ENCODE measurements around the gene RPL36. TPM values are rescaled to one million over a fixed set of nuclear protein-coding genes. Genes with fewer than 3 reads are reported as not detected.

Gene RPL36
- polyA plus RNA-seq, 1 of the 3 experiments (the other 2 are of a cell fraction) = 1,383 TPM

DNA sequence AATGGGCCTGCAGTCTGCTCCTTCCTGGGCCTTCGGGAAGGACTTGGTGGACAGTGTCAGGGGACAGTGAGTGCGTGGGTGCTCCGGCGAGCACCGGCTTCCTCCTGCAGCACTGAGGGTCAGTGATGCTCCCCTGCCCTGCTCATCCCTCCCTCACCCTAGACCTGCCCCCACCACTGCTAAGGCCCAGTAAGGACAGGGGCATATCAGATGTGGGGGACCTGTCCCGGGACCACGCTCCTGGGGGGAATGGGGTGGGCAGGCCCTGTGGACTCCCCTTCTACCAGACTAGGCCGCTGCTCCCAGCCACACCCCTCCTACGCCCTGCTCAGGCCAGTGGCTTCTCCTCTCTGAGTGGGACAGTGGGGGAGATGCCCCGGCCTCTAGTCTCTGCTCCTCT lies 13.0 kb upstream of the RPL36 start:
- no peak overlapping the region for H3K4me3 ChIP-seq (ENCODE audit: low read depth in 2 of 2, low read length in 1 of 2)
- H3K9me3 ChIP-seq = no peaks in the 10 kb centered on the region
- POLR2A ChIA-PET = no interaction called here
- H3K4me2 ChIP-seq = no peak overlapping the region
- H3K79me2 ChIP-seq (ENCODE audit: insufficient read depth) = peaks cover 17% of the 10 kb centered on the region
- H3K36me3 ChIP-seq (replicated peaks in 1 of 2; ENCODE audit: control insufficient read depth in 1 of 2, insufficient read depth in 2 of 2, low read length in 1 of 2) = no peaks in the 10 kb centered on the region
- H2AFZ ChIP-seq (ENCODE audit: low read depth) = no peak overlapping the region
- CTCF ChIA-PET = interaction anchor here (2.2 to 2.4 kb wide), 2 partner anchors 10 to 12 kb away, joined by 6 to 9 read pairs; partner anchors contain the start of gene RPL36
- H3F3A ChIP-seq (replicated peaks; ENCODE audit: insufficient read depth) = no peaks in the 10 kb centered on the region
- H3K9me2 ChIP-seq = no peaks in the 10 kb centered on the region
- no peak overlapping the region for H3K9ac ChIP-seq
- TF ChIP-seq, protein P1, sequence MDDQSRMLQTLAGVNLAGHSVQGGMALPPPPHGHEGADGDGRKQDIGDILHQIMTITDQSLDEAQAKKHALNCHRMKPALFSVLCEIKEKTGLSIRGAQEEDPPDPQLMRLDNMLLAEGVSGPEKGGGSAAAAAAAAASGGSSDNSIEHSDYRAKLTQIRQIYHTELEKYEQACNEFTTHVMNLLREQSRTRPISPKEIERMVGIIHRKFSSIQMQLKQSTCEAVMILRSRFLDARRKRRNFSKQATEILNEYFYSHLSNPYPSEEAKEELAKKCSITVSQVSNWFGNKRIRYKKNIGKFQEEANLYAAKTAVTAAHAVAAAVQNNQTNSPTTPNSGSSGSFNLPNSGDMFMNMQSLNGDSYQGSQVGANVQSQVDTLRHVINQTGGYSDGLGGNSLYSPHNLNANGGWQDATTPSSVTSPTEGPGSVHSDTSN (IDR thresholded peaks at IDR 0.05) = no peak
- TF ChIP-seq FOXM1 (IDR thresholded peaks at IDR 0.05; ENCODE audit: low read depth) (no peak), CHD2 (IDR thresholded peaks at IDR 0.05; ENCODE audit: low read length, partially characterized antibody) (no peak), RCOR1 (IDR thresholded peaks at IDR 0.05; ENCODE audit: low read length) (no peak), TEAD4 (IDR thresholded peaks at IDR 0.05; ENCODE audit: borderline replicate concordance, insufficient read depth) (no peak), SIN3A (IDR thresholded peaks at IDR 0.05; ENCODE audit: borderline replicate concordance, low read depth, low read length) (no peak), TCF12 (IDR thresholded peaks at IDR 0.05) (no peak), JUND (IDR thresholded peaks at IDR 0.05) (no peak)
- TF ChIP-seq, protein P2, sequence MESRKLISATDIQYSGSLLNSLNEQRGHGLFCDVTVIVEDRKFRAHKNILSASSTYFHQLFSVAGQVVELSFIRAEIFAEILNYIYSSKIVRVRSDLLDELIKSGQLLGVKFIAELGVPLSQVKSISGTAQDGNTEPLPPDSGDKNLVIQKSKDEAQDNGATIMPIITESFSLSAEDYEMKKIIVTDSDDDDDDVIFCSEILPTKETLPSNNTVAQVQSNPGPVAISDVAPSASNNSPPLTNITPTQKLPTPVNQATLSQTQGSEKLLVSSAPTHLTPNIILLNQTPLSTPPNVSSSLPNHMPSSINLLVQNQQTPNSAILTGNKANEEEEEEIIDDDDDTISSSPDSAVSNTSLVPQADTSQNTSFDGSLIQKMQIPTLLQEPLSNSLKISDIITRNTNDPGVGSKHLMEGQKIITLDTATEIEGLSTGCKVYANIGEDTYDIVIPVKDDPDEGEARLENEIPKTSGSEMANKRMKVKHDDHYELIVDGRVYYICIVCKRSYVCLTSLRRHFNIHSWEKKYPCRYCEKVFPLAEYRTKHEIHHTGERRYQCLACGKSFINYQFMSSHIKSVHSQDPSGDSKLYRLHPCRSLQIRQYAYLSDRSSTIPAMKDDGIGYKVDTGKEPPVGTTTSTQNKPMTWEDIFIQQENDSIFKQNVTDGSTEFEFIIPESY (IDR thresholded peaks at IDR 0.05; ENCODE audit: borderline replicate concordance, low read depth) = no peak
- TF ChIP-seq, protein P3, sequence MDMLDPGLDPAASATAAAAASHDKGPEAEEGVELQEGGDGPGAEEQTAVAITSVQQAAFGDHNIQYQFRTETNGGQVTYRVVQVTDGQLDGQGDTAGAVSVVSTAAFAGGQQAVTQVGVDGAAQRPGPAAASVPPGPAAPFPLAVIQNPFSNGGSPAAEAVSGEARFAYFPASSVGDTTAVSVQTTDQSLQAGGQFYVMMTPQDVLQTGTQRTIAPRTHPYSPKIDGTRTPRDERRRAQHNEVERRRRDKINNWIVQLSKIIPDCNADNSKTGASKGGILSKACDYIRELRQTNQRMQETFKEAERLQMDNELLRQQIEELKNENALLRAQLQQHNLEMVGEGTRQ (IDR thresholded peaks at IDR 0.05; ENCODE audit: borderline replicate concordance, low read depth, low read length) = no peak
- peaks cover 4 to 17% of the 10 kb centered on the region in 2 experiments; a peak in 1 of 4 replicates for H3K4me1 ChIP-seq (ENCODE audit: control insufficient read depth in 1 of 2, insufficient read depth in 2 of 2, low read depth in 1 of 2, low read length in 1 of 2)
- H4K20me1 ChIP-seq (ENCODE audit: insufficient read depth) = no peaks in the 10 kb centered on the region
- DNase-seq = no peak
- WGBS (ENCODE audit: low lambda C conversion rate) = 88% methylated on average over 4 of the region's 10 CpGs
- H3K27me3 ChIP-seq (ENCODE audit: insufficient read depth) = no peaks in the 10 kb centered on the region
- H3K27ac ChIP-seq (ENCODE audit: low read depth in 2 of 2, low read length in 1 of 2) = no peak overlapping the region

DNA sequence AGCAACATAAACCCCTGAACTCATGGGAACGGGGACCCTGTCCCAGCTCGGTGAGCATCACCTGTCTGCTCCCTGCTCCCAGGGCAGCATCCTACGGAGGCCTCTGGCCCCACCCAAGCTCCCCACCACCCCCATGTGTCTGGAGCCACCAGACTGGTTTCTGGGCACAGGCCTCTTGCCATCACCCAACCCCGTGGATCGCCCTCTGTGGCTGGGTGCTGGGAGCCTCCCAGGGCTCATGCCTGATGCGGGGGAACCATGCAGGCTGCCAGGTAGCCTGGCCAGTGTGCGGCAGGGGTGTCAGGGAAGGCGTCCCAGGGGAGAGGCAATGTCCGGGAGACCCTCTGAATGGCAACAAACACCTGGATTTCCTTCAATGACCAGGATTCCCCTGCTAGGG lies 12.5 kb upstream of the RPL36 start:
- DNase-seq = no peak
- CTCF ChIA-PET = interaction anchor here (2.4 kb wide), 1 partner anchor 12 kb away, joined by 6 read pairs; the partner anchor contains the start of gene RPL36
- Histone ChIP-seq H3K9me2 (no peaks in the 10 kb centered on the region), H3F3A (replicated peaks; ENCODE audit: insufficient read depth) (no peaks in the 10 kb centered on the region), H4K20me1 (ENCODE audit: insufficient read depth) (no peaks in the 10 kb centered on the region), H3K4me2 (no peak overlapping the region), H3K4me1 (ENCODE audit: control insufficient read depth in 1 of 2, insufficient read depth in 2 of 2, low read depth in 1 of 2, low read length in 1 of 2) (peaks cover 4 to 21% of the 10 kb centered on the region in 2 experiments; a peak in 1 of 4 replicates), H3K4me3 (ENCODE audit: low read depth in 2 of 2, low read length in 1 of 2) (no peak overlapping the region), H2AFZ (ENCODE audit: low read depth) (no peak overlapping the region), H3K79me2 (ENCODE audit: insufficient read depth) (peaks cover 17% of the 10 kb centered on the region), H3K9me3 (no peaks in the 10 kb centered on the region), H3K27ac (ENCODE audit: low read depth in 2 of 2, low read length in 1 of 2) (no peak overlapping the region), H3K9ac (no peak overlapping the region), H3K27me3 (ENCODE audit: insufficient read depth) (no peaks in the 10 kb centered on the region), H3K36me3 (replicated peaks in 1 of 2; ENCODE audit: control insufficient read depth in 1 of 2, insufficient read depth in 2 of 2, low read length in 1 of 2) (no peaks in the 10 kb centered on the region)
- 95% methylated on average over 8 of the region's 9 CpGs for WGBS (ENCODE audit: low lambda C conversion rate)
- POLR2A ChIA-PET = no interaction called here
- no peak for TF ChIP-seq TCF12 (IDR thresholded peaks at IDR 0.05)
- no peak for TF ChIP-seq FOXM1 (IDR thresholded peaks at IDR 0.05; ENCODE audit: low read depth)
- TF ChIP-seq RXRA (IDR thresholded peaks at IDR 0.05; ENCODE audit: borderline replicate concordance, low read depth) = no peak
- TF ChIP-seq RFX5 (IDR thresholded peaks at IDR 0.05; ENCODE audit: low read length) = no peak
- TF ChIP-seq SMC3 (IDR thresholded peaks at IDR 0.05; ENCODE audit: low read depth, low read length) = no peak
- TF ChIP-seq FOSL2 (IDR thresholded peaks at IDR 0.05; ENCODE audit: borderline replicate concordance, low read depth) = no peak
- TF ChIP-seq, protein P1 (IDR thresholded peaks at IDR 0.05) = no peak
- TF ChIP-seq SIN3A (IDR thresholded peaks at IDR 0.05; ENCODE audit: borderline replicate concordance, low read depth, low read length) = no peak
- TF ChIP-seq, protein P3 (IDR thresholded peaks at IDR 0.05; ENCODE audit: borderline replicate concordance, low read depth, low read length) = no peak
- no peak for TF ChIP-seq GABPA (IDR thresholded peaks at IDR 0.05; ENCODE audit: low read depth)
- TF ChIP-seq CHD2 (IDR thresholded peaks at IDR 0.05; ENCODE audit: low read length, partially characterized antibody) = no peak
- TF ChIP-seq, protein P4, sequence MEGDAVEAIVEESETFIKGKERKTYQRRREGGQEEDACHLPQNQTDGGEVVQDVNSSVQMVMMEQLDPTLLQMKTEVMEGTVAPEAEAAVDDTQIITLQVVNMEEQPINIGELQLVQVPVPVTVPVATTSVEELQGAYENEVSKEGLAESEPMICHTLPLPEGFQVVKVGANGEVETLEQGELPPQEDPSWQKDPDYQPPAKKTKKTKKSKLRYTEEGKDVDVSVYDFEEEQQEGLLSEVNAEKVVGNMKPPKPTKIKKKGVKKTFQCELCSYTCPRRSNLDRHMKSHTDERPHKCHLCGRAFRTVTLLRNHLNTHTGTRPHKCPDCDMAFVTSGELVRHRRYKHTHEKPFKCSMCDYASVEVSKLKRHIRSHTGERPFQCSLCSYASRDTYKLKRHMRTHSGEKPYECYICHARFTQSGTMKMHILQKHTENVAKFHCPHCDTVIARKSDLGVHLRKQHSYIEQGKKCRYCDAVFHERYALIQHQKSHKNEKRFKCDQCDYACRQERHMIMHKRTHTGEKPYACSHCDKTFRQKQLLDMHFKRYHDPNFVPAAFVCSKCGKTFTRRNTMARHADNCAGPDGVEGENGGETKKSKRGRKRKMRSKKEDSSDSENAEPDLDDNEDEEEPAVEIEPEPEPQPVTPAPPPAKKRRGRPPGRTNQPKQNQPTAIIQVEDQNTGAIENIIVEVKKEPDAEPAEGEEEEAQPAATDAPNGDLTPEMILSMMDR (IDR thresholded peaks at IDR 0.05) = no peak
- TF ChIP-seq, protein P5, sequence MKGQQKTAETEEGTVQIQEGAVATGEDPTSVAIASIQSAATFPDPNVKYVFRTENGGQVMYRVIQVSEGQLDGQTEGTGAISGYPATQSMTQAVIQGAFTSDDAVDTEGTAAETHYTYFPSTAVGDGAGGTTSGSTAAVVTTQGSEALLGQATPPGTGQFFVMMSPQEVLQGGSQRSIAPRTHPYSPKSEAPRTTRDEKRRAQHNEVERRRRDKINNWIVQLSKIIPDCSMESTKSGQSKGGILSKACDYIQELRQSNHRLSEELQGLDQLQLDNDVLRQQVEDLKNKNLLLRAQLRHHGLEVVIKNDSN (IDR thresholded peaks at IDR 0.05; ENCODE audit: borderline replicate concordance, low read depth) = no peak
- no peak for TF ChIP-seq YY1 (IDR thresholded peaks at IDR 0.05; ENCODE audit: low read depth)
